Measurements from ENCODE around the gene QRFP.

Gene QRFP

GRCh38 chr9:130930804-130931349 lies 34.3 kb upstream of the QRFP start:
- H3K4me3 ChIP-seq (ENCODE audit: low read depth, low read length), result no peak overlapping the region
- TF ChIP-seq MAX (IDR thresholded peaks at IDR 0.05; ENCODE audit: low read depth, low read length) (no peak), POLR2A (IDR thresholded peaks at IDR 0.05; ENCODE audit: extremely low read depth, insufficient read length) (no peak), MYC (IDR thresholded peaks at IDR 0.05; ENCODE audit: low read depth, low read length) (no peak)
- TF ChIP-seq, protein P1, sequence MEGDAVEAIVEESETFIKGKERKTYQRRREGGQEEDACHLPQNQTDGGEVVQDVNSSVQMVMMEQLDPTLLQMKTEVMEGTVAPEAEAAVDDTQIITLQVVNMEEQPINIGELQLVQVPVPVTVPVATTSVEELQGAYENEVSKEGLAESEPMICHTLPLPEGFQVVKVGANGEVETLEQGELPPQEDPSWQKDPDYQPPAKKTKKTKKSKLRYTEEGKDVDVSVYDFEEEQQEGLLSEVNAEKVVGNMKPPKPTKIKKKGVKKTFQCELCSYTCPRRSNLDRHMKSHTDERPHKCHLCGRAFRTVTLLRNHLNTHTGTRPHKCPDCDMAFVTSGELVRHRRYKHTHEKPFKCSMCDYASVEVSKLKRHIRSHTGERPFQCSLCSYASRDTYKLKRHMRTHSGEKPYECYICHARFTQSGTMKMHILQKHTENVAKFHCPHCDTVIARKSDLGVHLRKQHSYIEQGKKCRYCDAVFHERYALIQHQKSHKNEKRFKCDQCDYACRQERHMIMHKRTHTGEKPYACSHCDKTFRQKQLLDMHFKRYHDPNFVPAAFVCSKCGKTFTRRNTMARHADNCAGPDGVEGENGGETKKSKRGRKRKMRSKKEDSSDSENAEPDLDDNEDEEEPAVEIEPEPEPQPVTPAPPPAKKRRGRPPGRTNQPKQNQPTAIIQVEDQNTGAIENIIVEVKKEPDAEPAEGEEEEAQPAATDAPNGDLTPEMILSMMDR (IDR thresholded peaks at IDR 0.05; ENCODE audit: low read depth, low read length), result no peak
- no peak for DNase-seq (ENCODE audit: low read depth)

DNA sequence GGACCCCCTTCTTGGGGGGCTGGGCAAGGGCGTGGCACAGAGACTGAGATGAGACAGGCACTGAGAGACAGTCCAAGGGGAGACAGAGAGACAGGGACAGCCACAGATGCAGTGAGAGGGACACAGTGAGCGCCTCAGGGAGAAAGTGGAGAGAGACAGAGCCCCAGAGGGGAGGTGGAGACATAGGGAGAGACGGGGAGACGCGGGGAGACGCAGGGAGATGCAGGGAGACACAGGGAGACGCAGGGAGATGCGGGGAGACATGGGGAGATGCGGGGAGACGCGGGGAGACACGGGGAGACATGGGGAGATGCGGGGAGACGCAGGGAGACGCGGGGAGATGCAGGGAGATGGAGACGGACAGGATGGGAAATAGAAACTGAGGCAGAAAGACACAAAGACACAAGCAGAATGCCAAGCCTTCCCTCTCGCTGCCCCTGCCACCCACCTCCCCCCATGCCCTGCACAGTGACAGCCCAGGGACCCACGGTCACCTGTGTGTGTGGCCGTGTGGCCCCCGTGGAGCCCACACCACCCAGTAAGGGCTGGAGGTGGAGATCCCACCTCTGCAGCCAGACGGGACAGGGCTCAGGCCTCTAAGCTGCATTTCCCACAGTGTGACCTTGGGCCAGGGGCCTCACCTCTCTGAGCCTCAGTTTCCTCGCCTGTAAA lies 33.7 kb upstream of the QRFP start:
- no peak overlapping the region for H3K4me3 ChIP-seq (ENCODE audit: low read depth, low read length)
- no peak for TF ChIP-seq MYC (IDR thresholded peaks at IDR 0.05; ENCODE audit: low read depth, low read length)
- TF ChIP-seq, protein P1 (IDR thresholded peaks at IDR 0.05; ENCODE audit: low read depth, low read length), result no peak
- no peak for TF ChIP-seq POLR2A (IDR thresholded peaks at IDR 0.05; ENCODE audit: extremely low read depth, insufficient read length)
- TF ChIP-seq MAX (IDR thresholded peaks at IDR 0.05; ENCODE audit: low read depth, low read length), result no peak
- DNase-seq (ENCODE audit: low read depth), result no peak

DNA sequence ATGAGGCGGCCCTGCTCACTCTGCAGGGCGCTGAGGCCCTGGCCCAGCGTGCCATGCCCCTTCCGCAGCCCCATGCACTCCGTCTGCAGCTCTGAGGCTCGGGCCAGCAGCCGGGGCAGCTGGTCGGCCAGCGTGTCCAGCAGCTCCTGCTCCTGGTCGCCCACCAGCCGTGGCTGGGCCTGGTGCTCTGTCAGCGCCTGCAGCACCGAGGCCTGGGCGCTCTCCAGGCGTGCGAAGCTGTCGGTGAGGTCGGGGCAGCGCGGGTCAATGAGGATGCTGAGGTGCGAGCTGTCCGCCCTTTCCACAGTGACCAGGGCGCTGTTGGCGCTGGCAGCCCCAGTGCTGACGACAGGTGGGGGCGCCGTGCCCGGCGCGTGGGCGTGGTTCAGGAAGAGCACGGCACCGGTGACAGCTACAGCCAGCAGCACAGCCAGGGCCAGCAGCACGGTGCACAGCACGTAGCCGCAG lies 33.0 kb upstream of the QRFP start:
- TF ChIP-seq POLR2A (IDR thresholded peaks at IDR 0.05; ENCODE audit: extremely low read depth, insufficient read length), result no peak
- no peak for TF ChIP-seq MYC (IDR thresholded peaks at IDR 0.05; ENCODE audit: low read depth, low read length)
- TF ChIP-seq, protein P1 (IDR thresholded peaks at IDR 0.05; ENCODE audit: low read depth, low read length), result no peak
- no peak for TF ChIP-seq MAX (IDR thresholded peaks at IDR 0.05; ENCODE audit: low read depth, low read length)
- DNase-seq (ENCODE audit: low read depth), result no peak
- no peak overlapping the region for H3K4me3 ChIP-seq (ENCODE audit: low read depth, low read length)

- no peak overlapping the region for H3K4me3 ChIP-seq (ENCODE audit: low read depth, low read length)
- no peak for TF ChIP-seq POLR2A (IDR thresholded peaks at IDR 0.05; ENCODE audit: extremely low read depth, insufficient read length)
- TF ChIP-seq, protein P1 (IDR thresholded peaks at IDR 0.05; ENCODE audit: low read depth, low read length), result no peak
- no peak for TF ChIP-seq MYC (IDR thresholded peaks at IDR 0.05; ENCODE audit: low read depth, low read length)
- no peak for TF ChIP-seq MAX (IDR thresholded peaks at IDR 0.05; ENCODE audit: low read depth, low read length)
- no peak for DNase-seq (ENCODE audit: low read depth)
These were observed 31.6 kb upstream of the QRFP start for GRCh38 chr9:130927995-130928900.

GRCh38 chr9:130927338-130927737 lies 30.7 kb upstream of the QRFP start:
- H3K4me3 ChIP-seq (ENCODE audit: low read depth, low read length), result no peak overlapping the region
- no peak for DNase-seq (ENCODE audit: low read depth)
- TF ChIP-seq MYC (IDR thresholded peaks at IDR 0.05; ENCODE audit: low read depth, low read length) (no peak), POLR2A (IDR thresholded peaks at IDR 0.05; ENCODE audit: extremely low read depth, insufficient read length) (no peak), MAX (IDR thresholded peaks at IDR 0.05; ENCODE audit: low read depth, low read length) (no peak)
- TF ChIP-seq, protein P1 (IDR thresholded peaks at IDR 0.05; ENCODE audit: low read depth, low read length), result no peak

Data from NB4 (cell line).